Rectal smooth muscle tissue (tissue), 1 donor: ENCODE data around the gene CREM.

Experiments used
- H3K27ac ChIP-seq: one replicate; pipeline ENCODE4 v1.7.0; 2013; ENCODE audit warnings: low read depth, low read length, inconsistent platforms
- H3K27me3 ChIP-seq: one replicate; pipeline ENCODE4 v1.7.0; 2013; ENCODE audit warnings: low read length; ENCODE audit not compliant: control insufficient read depth, insufficient read depth
- H3K36me3 ChIP-seq: one replicate; pipeline ENCODE4 v1.7.0; 2013; ENCODE audit warnings: low read length; ENCODE audit not compliant: control insufficient read depth, insufficient read depth
- H3K4me1 ChIP-seq: one replicate; pipeline ENCODE4 v1.7.0; 2013; ENCODE audit warnings: low read length; ENCODE audit not compliant: control insufficient read depth, insufficient read depth
- H3K4me3 ChIP-seq: one replicate; pipeline ENCODE4 v1.7.0; 2013; ENCODE audit warnings: low read length
- H3K9ac ChIP-seq: one replicate; pipeline ENCODE4 v1.7.0; 2013; ENCODE audit warnings: low read length

The CREM gene

GRCh38 chr10:35237766-35238512, 111.3 kb downstream of the CREM start:
- no peaks in the 10 kb centered on the region for H3K4me1 ChIP-seq
- H3K27ac ChIP-seq, result no peak overlapping the region
- no peak overlapping the region for H3K4me3 ChIP-seq
- H3K36me3 ChIP-seq, result no peaks in the 10 kb centered on the region
- no peak overlapping the region for H3K9ac ChIP-seq
- H3K27me3 ChIP-seq, result no peaks in the 10 kb centered on the region

- Histone ChIP-seq H3K4me1 (no peaks in the 10 kb centered on the region), H3K36me3 (no peaks in the 10 kb centered on the region), H3K9ac (no peak overlapping the region), H3K27me3 (no peaks in the 10 kb centered on the region), H3K27ac (no peak overlapping the region), H3K4me3 (no peak overlapping the region)
These were observed 117.9 kb downstream of the CREM start for GRCh38 chr10:35244549-35244948.

- Histone ChIP-seq H3K27me3 (no peaks in the 10 kb centered on the region), H3K4me3 (no peak overlapping the region), H3K4me1 (no peaks in the 10 kb centered on the region), H3K36me3 (no peaks in the 10 kb centered on the region), H3K27ac (no peak overlapping the region), H3K9ac (no peak overlapping the region)
These were observed 120.2 kb downstream of the CREM start for GRCh38 chr10:35246770-35247343.

GRCh38 chr10:35251373-35252100, 124.9 kb downstream of the CREM start:
- Histone ChIP-seq H3K27ac (no peak overlapping the region), H3K9ac (no peak overlapping the region), H3K36me3 (no peaks in the 10 kb centered on the region), H3K4me3 (no peak overlapping the region), H3K4me1 (no peaks in the 10 kb centered on the region), H3K27me3 (no peaks in the 10 kb centered on the region)

GRCh38 chr10:35257057-35257983, 130.7 kb downstream of the CREM start:
- Histone ChIP-seq H3K36me3 (no peaks in the 10 kb centered on the region), H3K9ac (no peak overlapping the region), H3K27ac (no peak overlapping the region), H3K4me3 (no peak overlapping the region), H3K4me1 (no peaks in the 10 kb centered on the region), H3K27me3 (no peaks in the 10 kb centered on the region)

GRCh38 chr10:35259769-35260397, 133.2 kb downstream of the CREM start:
- H3K27ac ChIP-seq, result no peak overlapping the region
- H3K36me3 ChIP-seq, result no peaks in the 10 kb centered on the region
- H3K9ac ChIP-seq, result no peak overlapping the region
- H3K4me3 ChIP-seq, result no peak overlapping the region
- no peaks in the 10 kb centered on the region for H3K27me3 ChIP-seq
- no peaks in the 10 kb centered on the region for H3K4me1 ChIP-seq

GRCh38 chr10:35262436-35262835, 135.8 kb downstream of the CREM start:
- no peak overlapping the region for H3K27ac ChIP-seq
- no peak overlapping the region for H3K9ac ChIP-seq
- no peaks in the 10 kb centered on the region for H3K36me3 ChIP-seq
- no peaks in the 10 kb centered on the region for H3K27me3 ChIP-seq
- H3K4me1 ChIP-seq, result no peaks in the 10 kb centered on the region
- no peak overlapping the region for H3K4me3 ChIP-seq
